ENCODE results near the gene RAD51B. TPM values are rescaled to one million over a fixed set of nuclear protein-coding genes. Genes with fewer than 3 reads are reported as not detected.

Gene RAD51B
- total RNA-seq, 4 donors from 2014 or later, result 5.0 to 31.8 (median 20.6) TPM

- in situ Hi-C loops (cut with MboI; ENCODE audit: low pct_ligation_motif_present in 1 of 4, low pct_unique_long_range_greater_than_20kb in 1 of 4, low sequenced_read_pairs in 3 of 4), result no loop called here
- peak; percentile 36 for DNase-seq
- WGBS, 2 donors (ENCODE audit: low coverage in 1 of 2), result 24 to 25% methylated on average over 7 to 13 of the region's 13 CpGs
Observed at GRCh38 chr14:67820428-67820971, 921 bp downstream of the RAD51B start.

DNA sequence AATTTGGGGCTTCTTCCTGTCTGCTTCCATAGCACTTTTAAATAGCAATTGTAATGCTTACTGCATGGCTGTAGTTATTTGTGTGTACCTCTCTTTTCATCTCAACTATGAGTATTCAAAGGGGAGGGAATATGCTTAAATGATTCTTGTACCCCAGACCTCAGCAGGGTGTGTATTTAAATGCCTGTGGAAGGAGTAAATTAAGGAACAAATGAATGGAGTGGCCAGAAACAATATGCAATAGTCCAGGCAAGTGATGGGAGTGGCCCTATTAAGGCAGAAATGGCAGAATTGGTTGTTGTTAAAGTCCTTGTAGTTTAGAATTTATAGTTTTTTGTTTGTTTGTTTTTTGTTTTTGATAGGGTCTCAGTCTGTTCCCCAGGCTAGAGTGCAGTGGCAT, 1.5 kb downstream of the RAD51B start:
- Histone ChIP-seq H3K36me3 (peaks cover 0 to 6% (median 2%) of the 10 kb centered on the region in 4 donors), H3K27me3 (no peaks in the 10 kb centered on the region), H3K27ac (peak overlapping the region; percentile 13 to 84 (median 70)), H3K4me3 (no peak overlapping the region), H3K9me3 (no peaks in the 10 kb centered on the region), H3K4me1 (peaks cover 0 to 25% (median 12%) of the 10 kb centered on the region in 4 donors)
- in situ Hi-C loops (cut with MboI; ENCODE audit: low pct_ligation_motif_present in 1 of 4, low pct_unique_long_range_greater_than_20kb in 1 of 4, low sequenced_read_pairs in 3 of 4), result no loop called here
- no peak for DNase-seq
- intact Hi-C loops (cut with DNase I; ENCODE audit: low total_unique reads), result no loop called here
- TF ChIP-seq POLR2A (IDR thresholded peaks at IDR 0.05) (no peak), CTCF (IDR thresholded peaks at IDR 0.05) (no peak), POLR2AphosphoS5 (IDR thresholded peaks at IDR 0.05) (no peak), EP300 (IDR thresholded peaks at IDR 0.05; ENCODE audit: low read depth) (no peak)

More at GRCh38 chr14:67820428-67820971, 921 bp downstream of the RAD51B start:
- Histone ChIP-seq H3K27me3 (no peaks in the 10 kb centered on the region), H3K9me3 (no peaks in the 10 kb centered on the region), H3K27ac (peak overlapping the region; percentile 66 to 84 (median 79)), H3K4me1 (peaks cover 3 to 29% (median 17%) of the 10 kb centered on the region in 4 donors), H3K36me3 (no peaks in the 10 kb centered on the region), H3K4me3 (peak overlapping the region in 3 of 4 donors; percentile 60 to 91 (median 70))
- TF ChIP-seq POLR2A (IDR thresholded peaks at IDR 0.05) (peak; percentile 47), EP300 (IDR thresholded peaks at IDR 0.05; ENCODE audit: low read depth) (no peak), CTCF (IDR thresholded peaks at IDR 0.05) (no peak), POLR2AphosphoS5 (IDR thresholded peaks at IDR 0.05) (peak in 2 of 3 donors; percentile 67 to 73)
- intact Hi-C loops (cut with DNase I; ENCODE audit: low total_unique reads), result no loop called here

DNA sequence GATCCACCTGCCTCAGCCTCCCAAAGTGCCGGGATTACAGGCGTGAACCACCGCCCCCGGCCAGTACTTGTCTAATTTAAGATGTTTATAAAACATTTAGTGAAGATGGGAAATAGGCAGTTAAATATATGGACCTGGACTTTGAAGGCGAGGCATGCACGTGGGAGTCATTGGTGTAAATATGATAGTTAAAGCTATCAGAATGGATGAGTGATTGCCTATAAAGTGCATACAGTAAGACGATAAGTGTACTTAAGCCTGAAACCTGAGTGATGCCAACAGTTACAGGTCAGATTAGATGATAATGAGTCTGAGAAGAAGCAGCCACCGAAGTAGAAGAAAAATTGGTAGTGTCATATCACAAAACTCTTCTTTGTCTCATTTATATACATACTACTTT, 11.5 kb downstream of the RAD51B start:
- no peak overlapping the region for H3K27ac ChIP-seq
- TF ChIP-seq CTCF (IDR thresholded peaks at IDR 0.05) (no peak), POLR2A (IDR thresholded peaks at IDR 0.05) (no peak), EP300 (IDR thresholded peaks at IDR 0.05; ENCODE audit: low read depth) (no peak), POLR2AphosphoS5 (IDR thresholded peaks at IDR 0.05) (no peak)
- no peaks in the 10 kb centered on the region for H3K9me3 ChIP-seq
- H3K27me3 ChIP-seq, result no peaks in the 10 kb centered on the region
- H3K4me3 ChIP-seq, result no peak overlapping the region
- H3K4me1 ChIP-seq, result no peaks in the 10 kb centered on the region
- in situ Hi-C loops (cut with MboI; ENCODE audit: low pct_ligation_motif_present in 1 of 4, low pct_unique_long_range_greater_than_20kb in 1 of 4, low sequenced_read_pairs in 3 of 4) (loop anchor here (10.0 to 25.0 kb wide), 4 partner anchors 104 to 1014 kb away; no protein-coding TSS in a partner anchor), intact Hi-C loops (cut with DNase I; ENCODE audit: low total_unique reads) (no loop called here)
- no peak for DNase-seq
- WGBS, 2 donors (ENCODE audit: low coverage in 1 of 2), result 51 to 63% methylated on average over 5 to 8 of the region's 8 CpGs
- peaks cover 0 to 3% (median 0%) of the 10 kb centered on the region in 4 donors for H3K36me3 ChIP-seq

DNA sequence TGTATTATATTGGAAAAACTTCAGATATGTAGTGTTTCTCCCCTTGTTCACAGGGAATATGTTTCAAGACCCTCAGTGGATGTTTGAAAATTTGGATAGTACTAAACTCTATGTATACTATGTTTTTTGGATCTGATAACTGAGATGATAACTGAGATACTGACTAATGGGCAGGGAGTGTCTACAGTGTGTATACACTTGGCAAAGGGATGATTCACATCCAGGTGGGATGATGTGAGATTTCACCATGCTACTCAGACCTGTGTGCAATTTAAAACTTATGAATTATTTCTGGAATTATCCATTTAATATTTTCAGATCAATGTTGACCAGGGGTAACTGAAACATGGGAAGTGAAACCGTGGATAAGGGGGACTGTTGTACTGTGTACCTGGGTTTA, 13.8 kb downstream of the RAD51B start:
- DNase-seq, result no peak
- Histone ChIP-seq H3K9me3 (no peaks in the 10 kb centered on the region), H3K4me1 (peaks cover 0 to 8% (median 2%) of the 10 kb centered on the region in 4 donors), H3K36me3 (no peaks in the 10 kb centered on the region), H3K27ac (no peak overlapping the region), H3K27me3 (no peaks in the 10 kb centered on the region), H3K4me3 (no peak overlapping the region)
- WGBS, 2 donors (ENCODE audit: low coverage in 1 of 2), result 89 to 90% methylated on average over 1 of the region's 1 CpG
- intact Hi-C loops (cut with DNase I; ENCODE audit: low total_unique reads) (no loop called here), in situ Hi-C loops (cut with MboI; ENCODE audit: low pct_ligation_motif_present in 1 of 4, low pct_unique_long_range_greater_than_20kb in 1 of 4, low sequenced_read_pairs in 3 of 4) (loop anchor here (10.0 to 25.0 kb wide), 4 partner anchors 101 to 1011 kb away; no protein-coding TSS in a partner anchor)
- no peak for TF ChIP-seq POLR2A (IDR thresholded peaks at IDR 0.05)
- no peak for TF ChIP-seq EP300 (IDR thresholded peaks at IDR 0.05; ENCODE audit: low read depth)
- TF ChIP-seq POLR2AphosphoS5 (IDR thresholded peaks at IDR 0.05), result no peak
- no peak for TF ChIP-seq CTCF (IDR thresholded peaks at IDR 0.05)
